ENCODE data around the gene PIGN. TPM values are rescaled to one million over a fixed set of nuclear protein-coding genes. Genes with fewer than 3 reads are reported as not detected.
A peak's percentile ranks its signal among the peaks of the same experiment; 100 is the strongest.

Gene PIGN
- total RNA-seq, 2 experiments from 2014 or later, result 24.9 to 28.1 TPM

DNA sequence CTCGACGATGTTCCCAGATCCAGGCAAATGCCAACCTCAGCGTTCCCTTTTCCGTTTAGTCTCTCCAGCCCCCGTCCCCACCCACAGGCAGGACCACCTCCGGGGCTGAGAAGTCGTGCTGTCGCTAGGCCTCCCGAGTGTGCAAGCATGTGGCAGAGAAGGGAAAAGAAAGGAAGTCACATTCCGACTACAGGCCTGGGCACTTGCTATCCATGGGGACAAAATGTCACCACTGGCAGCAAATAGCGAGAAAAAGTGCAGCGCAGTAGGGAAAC lies 420 bp downstream of the PIGN start:
- H3K4me1 Mint-ChIP-seq (ENCODE audit: low read depth), result peaks cover 43% of the 10 kb centered on the region
- intact Hi-C loops (cut with micrococcal nuclease), result loop anchor here (2.0 kb wide), 2 partner anchors 62 to 234 kb away; no protein-coding TSS in a partner anchor
- ATAC-seq, result no peak
- H3K27ac Mint-ChIP-seq, result peak overlapping the region; percentile 96
- peaks cover 14% of the 10 kb centered on the region for H3K36me3 Mint-ChIP-seq (ENCODE audit: low read depth)
- no peaks in the 10 kb centered on the region for H3K9me3 Mint-ChIP-seq
- ChIA-PET CTCF (interaction anchor here (1.0 to 8.0 kb wide), 3 partner anchors 10 to 62 kb away, joined by 3 to 125 read pairs (median 4); no protein-coding TSS in a partner anchor), POLR2A (interaction anchor here (1.2 to 2.5 kb wide), 3 partner anchors 14 to 232 kb away, joined by 3 to 12 read pairs (median 3); no protein-coding TSS in a partner anchor)
- peak overlapping the region; percentile 99 for H3K4me3 Mint-ChIP-seq
- H3K27me3 Mint-ChIP-seq, result no peaks in the 10 kb centered on the region
- TF ChIP-seq, protein P1, sequence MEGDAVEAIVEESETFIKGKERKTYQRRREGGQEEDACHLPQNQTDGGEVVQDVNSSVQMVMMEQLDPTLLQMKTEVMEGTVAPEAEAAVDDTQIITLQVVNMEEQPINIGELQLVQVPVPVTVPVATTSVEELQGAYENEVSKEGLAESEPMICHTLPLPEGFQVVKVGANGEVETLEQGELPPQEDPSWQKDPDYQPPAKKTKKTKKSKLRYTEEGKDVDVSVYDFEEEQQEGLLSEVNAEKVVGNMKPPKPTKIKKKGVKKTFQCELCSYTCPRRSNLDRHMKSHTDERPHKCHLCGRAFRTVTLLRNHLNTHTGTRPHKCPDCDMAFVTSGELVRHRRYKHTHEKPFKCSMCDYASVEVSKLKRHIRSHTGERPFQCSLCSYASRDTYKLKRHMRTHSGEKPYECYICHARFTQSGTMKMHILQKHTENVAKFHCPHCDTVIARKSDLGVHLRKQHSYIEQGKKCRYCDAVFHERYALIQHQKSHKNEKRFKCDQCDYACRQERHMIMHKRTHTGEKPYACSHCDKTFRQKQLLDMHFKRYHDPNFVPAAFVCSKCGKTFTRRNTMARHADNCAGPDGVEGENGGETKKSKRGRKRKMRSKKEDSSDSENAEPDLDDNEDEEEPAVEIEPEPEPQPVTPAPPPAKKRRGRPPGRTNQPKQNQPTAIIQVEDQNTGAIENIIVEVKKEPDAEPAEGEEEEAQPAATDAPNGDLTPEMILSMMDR (IDR thresholded peaks at IDR 0.05), result no peak
- no peak for DNase-seq

DNA sequence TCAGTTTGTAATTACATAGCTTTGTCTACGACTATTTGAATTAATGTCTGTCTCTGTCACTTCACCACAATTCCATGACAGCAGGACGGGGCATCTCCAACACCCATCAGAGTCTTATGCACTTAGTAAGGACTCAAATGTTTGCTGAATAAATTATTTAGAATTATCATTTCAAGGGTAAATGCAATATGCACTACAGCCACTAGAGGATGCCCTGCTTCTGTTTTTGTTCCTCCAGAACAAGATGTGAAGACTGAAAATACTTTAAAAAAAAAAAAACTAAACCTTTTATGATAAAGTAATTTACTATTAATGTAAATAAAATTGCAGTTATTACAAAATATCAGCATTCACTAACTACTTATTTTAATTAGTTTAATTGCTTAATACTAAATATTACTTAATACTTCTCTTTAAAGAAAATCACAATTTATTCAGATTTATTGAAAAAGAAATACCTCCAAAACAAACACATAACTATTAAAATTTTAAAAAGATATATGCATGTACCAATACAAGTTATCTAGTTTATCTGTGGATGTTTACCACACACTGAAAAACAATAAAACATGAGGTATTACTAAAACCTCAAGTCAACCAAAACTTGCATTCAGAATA lies 3.2 kb downstream of the PIGN start:
- Mint-ChIP-seq H3K36me3 (ENCODE audit: low read depth) (no peaks in the 10 kb centered on the region), H3K4me1 (ENCODE audit: low read depth) (peaks cover 19% of the 10 kb centered on the region), H3K4me3 (no peak overlapping the region), H3K27me3 (no peaks in the 10 kb centered on the region), H3K9me3 (no peaks in the 10 kb centered on the region), H3K27ac (no peak overlapping the region)
- TF ChIP-seq, protein P1 (IDR thresholded peaks at IDR 0.05), result peak; percentile 99
- intact Hi-C loops (cut with micrococcal nuclease), result no loop called here
- ATAC-seq (no peak), DNase-seq (peak; percentile 63)
- ChIA-PET CTCF (interaction anchor here (0.6 to 8.0 kb wide), 12 partner anchors 9 to 400 kb away, joined by 3 to 125 read pairs (median 4); no protein-coding TSS in a partner anchor), POLR2A (no interaction called here)

DNA sequence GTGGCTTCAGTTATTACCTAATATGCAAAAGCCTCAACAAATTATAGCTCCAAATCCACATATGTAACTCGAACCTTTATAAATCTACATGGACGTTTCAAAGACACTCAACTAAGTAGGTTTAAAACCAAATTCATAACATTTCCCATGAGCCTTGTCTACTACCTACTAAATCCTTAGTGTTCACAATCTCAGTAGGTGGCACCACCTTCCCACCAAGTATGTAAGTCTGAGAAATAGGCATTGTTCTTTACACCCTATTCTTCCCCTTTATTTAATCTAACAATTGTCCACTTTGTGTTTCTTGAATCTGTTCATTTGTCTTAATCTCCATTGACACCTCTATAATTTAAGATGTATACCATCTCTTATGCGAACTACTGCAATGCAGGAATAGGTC lies 4.6 kb downstream of the PIGN start:
- no peak for ATAC-seq
- H3K27ac Mint-ChIP-seq, result no peak overlapping the region

GRCh38 chr18:62179213-62179612 lies 7.6 kb downstream of the PIGN start:
- H3K27me3 Mint-ChIP-seq, result no peaks in the 10 kb centered on the region

More for the DNA sequence above, 4.6 kb downstream of the PIGN start:
- no peaks in the 10 kb centered on the region for H3K27me3 Mint-ChIP-seq
- H3K4me1 Mint-ChIP-seq (ENCODE audit: low read depth), result peaks cover 19% of the 10 kb centered on the region
- H3K9me3 Mint-ChIP-seq, result no peaks in the 10 kb centered on the region
- H3K4me3 Mint-ChIP-seq, result no peak overlapping the region
- ChIA-PET POLR2A (no interaction called here), CTCF (interaction anchor here (1.2 to 8.0 kb wide), 6 partner anchors 11 to 70 kb away, joined by 3 to 125 read pairs (median 6); no protein-coding TSS in a partner anchor)
- TF ChIP-seq, protein P1 (IDR thresholded peaks at IDR 0.05), result no peak
- DNase-seq, result no peak
- peaks cover 3% of the 10 kb centered on the region for H3K36me3 Mint-ChIP-seq (ENCODE audit: low read depth)
- intact Hi-C loops (cut with micrococcal nuclease), result no loop called here

DNA sequence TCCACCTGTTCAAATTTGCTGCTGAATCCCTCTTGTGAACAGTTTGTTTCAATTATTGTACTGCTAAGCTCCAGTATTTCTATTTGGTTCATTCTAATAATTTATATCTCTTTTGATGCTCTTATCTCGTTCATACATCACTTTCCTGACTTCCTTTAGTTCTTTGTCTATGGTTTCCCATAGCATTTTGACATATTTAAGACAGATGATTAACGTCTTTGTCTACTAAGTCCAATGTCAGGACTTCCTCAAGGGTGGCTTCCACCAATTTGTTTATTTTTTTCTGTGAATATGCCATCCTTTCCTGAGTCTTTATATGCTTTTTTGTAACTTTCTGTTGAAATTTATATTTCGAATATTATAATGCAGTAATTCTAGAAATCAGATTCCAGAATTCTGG lies 9.6 kb downstream of the PIGN start:
- peaks cover 2% of the 10 kb centered on the region for H3K4me1 Mint-ChIP-seq (ENCODE audit: low read depth)
- ChIA-PET POLR2A (interaction anchor here (0.7 kb wide), 1 partner anchor 49 kb away, joined by 3 read pairs; no protein-coding TSS in a partner anchor), CTCF (interaction anchor here (0.6 to 4.0 kb wide), 2 partner anchors 46 to 73 kb away, joined by 3 to 23 read pairs; no protein-coding TSS in a partner anchor)
- peaks cover 5% of the 10 kb centered on the region for H3K36me3 Mint-ChIP-seq (ENCODE audit: low read depth)
- H3K27me3 Mint-ChIP-seq, result no peaks in the 10 kb centered on the region
- intact Hi-C loops (cut with micrococcal nuclease), result no loop called here
- ATAC-seq, result no peak
- no peak overlapping the region for H3K4me3 Mint-ChIP-seq
- no peaks in the 10 kb centered on the region for H3K9me3 Mint-ChIP-seq
- no peak for DNase-seq
- H3K27ac Mint-ChIP-seq, result no peak overlapping the region
- TF ChIP-seq, protein P1 (IDR thresholded peaks at IDR 0.05), result no peak

More at GRCh38 chr18:62179213-62179612, 7.6 kb downstream of the PIGN start:
- intact Hi-C loops (cut with micrococcal nuclease), result no loop called here
- ATAC-seq (no peak), DNase-seq (no peak)
- no peak overlapping the region for H3K27ac Mint-ChIP-seq
- ChIA-PET CTCF (interaction anchor here (1.1 to 4.0 kb wide), 2 partner anchors 20 to 71 kb away, joined by 3 to 23 read pairs; no protein-coding TSS in a partner anchor), POLR2A (no interaction called here)
- peaks cover 8% of the 10 kb centered on the region for H3K4me1 Mint-ChIP-seq (ENCODE audit: low read depth)
- peaks cover 4% of the 10 kb centered on the region for H3K36me3 Mint-ChIP-seq (ENCODE audit: low read depth)
- TF ChIP-seq, protein P1 (IDR thresholded peaks at IDR 0.05), result no peak
- H3K4me3 Mint-ChIP-seq, result no peak overlapping the region
- H3K9me3 Mint-ChIP-seq, result no peaks in the 10 kb centered on the region

Measured in activated CD8-positive, alpha-beta T cell treated with anti-CD3 and anti-CD28 coated beads for 36 hours (primary cell).